KMS-11 (cell line): Measurements from ENCODE around the gene SMG6.

ENCODE experiments used
- H2AFZ ChIP-seq: fragments of 200-600 bp; sonication (generic); 2 replicates; pipeline ENCODE4 v1.6.1; 2016; ENCODE audit warnings: antibody characterized with exemption, mixed run types, low read depth
- H3K27ac ChIP-seq: fragments of 200-600 bp; sonication (generic); 2 replicates; pipeline ENCODE4 v1.6.1; 2016; ENCODE audit warnings: mild to moderate bottlenecking, mixed run types
- H3K27me3 ChIP-seq: fragments of 200-600 bp; sonication (generic); 2 replicates; pipeline ENCODE4 v1.6.1; 2017; ENCODE audit warnings: mild to moderate bottlenecking, low read depth, mixed run types, moderate library complexity; ENCODE audit not compliant: insufficient read depth
- H3K36me3 ChIP-seq: fragments of 200-600 bp; sonication (generic); 2 replicates; pipeline ENCODE4 v1.6.1; 2017; ENCODE audit warnings: mild to moderate bottlenecking, mixed run types; ENCODE audit not compliant: insufficient read depth
- H3K4me1 ChIP-seq: fragments of 200-600 bp; sonication (generic); 2 replicates; pipeline ENCODE4 v1.6.1; 2016; ENCODE audit warnings: mild to moderate bottlenecking, low read depth, mixed run types; ENCODE audit not compliant: poor library complexity, severe bottlenecking
- H3K4me2 ChIP-seq: fragments of 200-600 bp; sonication (generic); 2 replicates; pipeline ENCODE4 v1.7.0; 2016; ENCODE audit warnings: mild to moderate bottlenecking, mixed run types
- H3K4me3 ChIP-seq: fragments of 200-600 bp; sonication (generic); IDR thresholded peaks from 2 replicates; pipeline ENCODE4 v1.6.1; 2017; ENCODE audit warnings: low read depth, low read length, mixed read lengths; ENCODE audit not compliant: insufficient read depth
- H3K79me2 ChIP-seq: fragments of 200-600 bp; sonication (generic); 2 replicates; pipeline ENCODE4 v1.6.1; 2016; ENCODE audit warnings: low read depth, mixed run types; ENCODE audit not compliant: insufficient read depth
- H3K9ac ChIP-seq: fragments of 200-600 bp; sonication (generic); 2 replicates; pipeline ENCODE4 v1.6.1; 2016; ENCODE audit warnings: mild to moderate bottlenecking, mixed run types
- H4K20me1 ChIP-seq: fragments of 200-600 bp; sonication (generic); 2 replicates; pipeline ENCODE4 v1.6.1; 2016; ENCODE audit warnings: mild to moderate bottlenecking, mixed run types; ENCODE audit not compliant: insufficient read depth
- TF ChIP-seq, protein P1 (sequence below): fragments of 200-600 bp; sonication (generic); conservative IDR thresholded peaks from 2 replicates; pipeline ENCODE4 v1.6.1; 2017; ENCODE audit warnings: low read depth, mild to moderate bottlenecking, antibody characterized with exemption, low read length, moderate library complexity, mixed read lengths

The SMG6 gene

GRCh38 chr17:2191227-2191626 lies 112.4 kb downstream of the SMG6 start:
- no peaks in the 10 kb centered on the region for H3K36me3 ChIP-seq
- H3K4me2 ChIP-seq, result no peak overlapping the region
- TF ChIP-seq, protein P1, sequence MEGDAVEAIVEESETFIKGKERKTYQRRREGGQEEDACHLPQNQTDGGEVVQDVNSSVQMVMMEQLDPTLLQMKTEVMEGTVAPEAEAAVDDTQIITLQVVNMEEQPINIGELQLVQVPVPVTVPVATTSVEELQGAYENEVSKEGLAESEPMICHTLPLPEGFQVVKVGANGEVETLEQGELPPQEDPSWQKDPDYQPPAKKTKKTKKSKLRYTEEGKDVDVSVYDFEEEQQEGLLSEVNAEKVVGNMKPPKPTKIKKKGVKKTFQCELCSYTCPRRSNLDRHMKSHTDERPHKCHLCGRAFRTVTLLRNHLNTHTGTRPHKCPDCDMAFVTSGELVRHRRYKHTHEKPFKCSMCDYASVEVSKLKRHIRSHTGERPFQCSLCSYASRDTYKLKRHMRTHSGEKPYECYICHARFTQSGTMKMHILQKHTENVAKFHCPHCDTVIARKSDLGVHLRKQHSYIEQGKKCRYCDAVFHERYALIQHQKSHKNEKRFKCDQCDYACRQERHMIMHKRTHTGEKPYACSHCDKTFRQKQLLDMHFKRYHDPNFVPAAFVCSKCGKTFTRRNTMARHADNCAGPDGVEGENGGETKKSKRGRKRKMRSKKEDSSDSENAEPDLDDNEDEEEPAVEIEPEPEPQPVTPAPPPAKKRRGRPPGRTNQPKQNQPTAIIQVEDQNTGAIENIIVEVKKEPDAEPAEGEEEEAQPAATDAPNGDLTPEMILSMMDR, result no peak
- no peaks in the 10 kb centered on the region for H3K27me3 ChIP-seq
- no peak overlapping the region for H3K4me3 ChIP-seq
- H3K4me1 ChIP-seq, result peaks cover 34% of the 10 kb centered on the region
- H4K20me1 ChIP-seq, result no peaks in the 10 kb centered on the region
- H3K27ac ChIP-seq, result no peak overlapping the region
- H2AFZ ChIP-seq, result no peak overlapping the region
- no peak overlapping the region for H3K9ac ChIP-seq
- no peaks in the 10 kb centered on the region for H3K79me2 ChIP-seq

DNA sequence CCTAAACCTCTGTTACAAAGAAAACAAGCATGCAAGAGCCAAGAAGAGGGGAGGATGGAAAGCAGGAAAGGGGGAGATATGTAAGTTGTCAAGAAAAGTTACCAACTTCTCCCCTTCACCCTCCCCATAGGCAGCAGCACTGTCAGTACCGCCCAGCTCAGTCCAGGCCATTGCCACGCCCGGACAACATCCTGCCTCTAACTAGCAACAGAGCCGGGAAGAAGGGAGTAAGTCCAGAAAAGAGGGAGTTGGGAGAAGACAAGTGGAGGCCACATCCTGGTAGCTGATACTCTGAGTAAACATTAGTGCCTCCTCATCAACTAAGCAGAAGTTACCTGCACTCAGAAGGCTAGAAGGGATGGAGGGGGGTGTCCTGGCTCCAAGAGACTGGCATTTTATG lies 113.6 kb downstream of the SMG6 start:
- Histone ChIP-seq H3K79me2 (no peaks in the 10 kb centered on the region), H4K20me1 (no peaks in the 10 kb centered on the region), H3K36me3 (no peaks in the 10 kb centered on the region), H3K4me3 (no peak overlapping the region), H3K27ac (no peak overlapping the region), H3K4me1 (peaks cover 23% of the 10 kb centered on the region), H2AFZ (no peak overlapping the region), H3K27me3 (no peaks in the 10 kb centered on the region), H3K9ac (no peak overlapping the region), H3K4me2 (no peak overlapping the region)
- TF ChIP-seq, protein P1, result no peak

DNA sequence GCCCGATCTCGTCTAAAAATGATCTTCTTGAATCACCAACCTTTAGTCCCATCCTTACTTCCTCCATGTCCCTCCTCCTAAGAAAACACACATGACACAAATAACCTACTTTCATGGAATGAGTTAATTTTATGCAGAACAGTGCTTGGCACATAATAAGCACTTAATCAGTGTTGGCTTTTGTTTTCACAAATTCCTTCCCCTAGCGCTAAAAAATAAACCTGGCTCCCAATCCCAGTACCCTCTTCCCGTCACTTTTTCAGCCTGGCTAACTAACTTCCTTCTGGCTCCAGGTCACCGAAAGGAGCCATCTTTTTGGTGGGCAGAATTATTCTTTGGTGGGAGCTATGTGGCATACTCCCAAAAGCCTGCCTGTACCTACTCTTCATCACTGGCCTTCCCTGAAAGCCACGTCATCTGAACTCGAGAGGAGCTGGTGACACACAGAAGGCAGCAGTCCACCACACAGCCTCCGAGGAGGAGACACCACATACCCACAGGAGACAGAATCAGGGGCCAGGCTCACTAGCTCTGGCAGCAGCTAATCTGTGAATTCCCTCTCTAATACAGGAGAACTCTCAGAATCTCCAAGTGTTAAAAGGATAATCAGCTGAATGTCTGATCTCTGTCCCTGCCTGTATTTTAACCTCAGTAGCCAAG lies 114.5 kb downstream of the SMG6 start:
- no peaks in the 10 kb centered on the region for H3K79me2 ChIP-seq
- H2AFZ ChIP-seq, result no peak overlapping the region
- no peak overlapping the region for H3K9ac ChIP-seq
- no peaks in the 10 kb centered on the region for H3K27me3 ChIP-seq
- H3K4me3 ChIP-seq, result no peak overlapping the region
- TF ChIP-seq, protein P1, result no peak
- H3K4me2 ChIP-seq, result no peak overlapping the region
- H4K20me1 ChIP-seq, result no peaks in the 10 kb centered on the region
- no peak overlapping the region for H3K27ac ChIP-seq
- H3K4me1 ChIP-seq, result peaks cover 23% of the 10 kb centered on the region
- H3K36me3 ChIP-seq, result no peaks in the 10 kb centered on the region

DNA sequence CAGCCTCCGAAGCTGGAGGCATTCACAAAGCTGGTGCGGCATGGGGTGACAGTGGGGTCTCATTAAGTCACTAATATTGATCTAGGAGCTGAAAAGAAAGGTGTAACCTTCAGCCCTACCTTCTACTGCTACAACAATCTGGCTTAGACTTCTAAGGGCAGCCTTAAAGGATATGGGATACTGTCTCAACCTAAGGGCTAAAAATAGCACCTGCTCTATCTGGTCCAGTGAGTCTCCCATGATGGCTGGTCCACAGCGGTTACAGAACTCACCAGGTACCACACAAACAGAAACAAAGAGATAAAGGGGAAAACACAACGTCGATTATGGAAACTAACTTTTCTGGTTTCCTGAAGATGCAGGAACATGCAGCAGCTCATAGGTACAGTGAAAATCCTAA lies 115.8 kb downstream of the SMG6 start:
- H3K27ac ChIP-seq, result no peak overlapping the region
- H2AFZ ChIP-seq, result no peak overlapping the region
- H3K27me3 ChIP-seq, result no peaks in the 10 kb centered on the region
- TF ChIP-seq, protein P1, result no peak
- no peaks in the 10 kb centered on the region for H4K20me1 ChIP-seq
- no peak overlapping the region for H3K9ac ChIP-seq
- peaks cover 10% of the 10 kb centered on the region for H3K4me1 ChIP-seq
- H3K36me3 ChIP-seq, result no peaks in the 10 kb centered on the region
- no peak overlapping the region for H3K4me2 ChIP-seq
- H3K4me3 ChIP-seq, result no peak overlapping the region
- H3K79me2 ChIP-seq, result no peaks in the 10 kb centered on the region
